Measurements from ENCODE around the gene EXOC4.

EXOC4 gene

DNA sequence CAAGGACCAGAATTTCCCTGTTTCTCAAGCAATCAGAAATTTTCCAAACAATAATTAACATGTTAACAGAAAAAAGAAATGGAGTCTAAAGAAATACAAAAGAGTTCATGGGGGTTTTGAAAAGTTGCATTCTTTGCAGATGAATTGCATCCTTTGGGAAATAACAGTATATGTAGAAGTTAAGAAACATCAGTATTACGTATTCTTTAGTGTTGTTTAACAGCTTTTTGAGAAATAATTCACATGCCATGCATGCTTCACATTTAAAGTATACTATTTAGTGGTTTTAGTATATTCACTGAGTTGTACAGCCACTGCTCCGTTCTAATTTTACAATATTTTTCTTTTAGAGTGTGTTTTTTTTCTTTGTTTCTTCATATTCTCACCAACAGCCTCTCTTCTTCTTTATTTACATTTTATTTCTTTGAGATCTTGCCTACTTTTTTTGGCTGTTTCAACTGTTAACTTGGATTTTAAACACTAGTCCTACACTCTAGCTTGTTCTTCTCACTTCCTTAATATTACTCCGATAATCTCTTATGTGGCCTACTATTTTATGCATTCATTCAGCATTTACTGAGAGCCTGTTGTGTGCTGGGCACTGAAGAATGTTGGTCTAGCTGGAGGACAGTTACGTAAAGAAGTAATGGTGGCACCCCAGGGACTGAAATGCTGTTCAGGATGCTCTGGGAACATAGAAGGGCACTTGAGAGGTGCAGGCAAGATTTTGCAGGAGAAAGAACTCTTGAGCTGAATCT is 330.1 kb downstream of the EXOC4 start:
- TF ChIP-seq, protein P1, sequence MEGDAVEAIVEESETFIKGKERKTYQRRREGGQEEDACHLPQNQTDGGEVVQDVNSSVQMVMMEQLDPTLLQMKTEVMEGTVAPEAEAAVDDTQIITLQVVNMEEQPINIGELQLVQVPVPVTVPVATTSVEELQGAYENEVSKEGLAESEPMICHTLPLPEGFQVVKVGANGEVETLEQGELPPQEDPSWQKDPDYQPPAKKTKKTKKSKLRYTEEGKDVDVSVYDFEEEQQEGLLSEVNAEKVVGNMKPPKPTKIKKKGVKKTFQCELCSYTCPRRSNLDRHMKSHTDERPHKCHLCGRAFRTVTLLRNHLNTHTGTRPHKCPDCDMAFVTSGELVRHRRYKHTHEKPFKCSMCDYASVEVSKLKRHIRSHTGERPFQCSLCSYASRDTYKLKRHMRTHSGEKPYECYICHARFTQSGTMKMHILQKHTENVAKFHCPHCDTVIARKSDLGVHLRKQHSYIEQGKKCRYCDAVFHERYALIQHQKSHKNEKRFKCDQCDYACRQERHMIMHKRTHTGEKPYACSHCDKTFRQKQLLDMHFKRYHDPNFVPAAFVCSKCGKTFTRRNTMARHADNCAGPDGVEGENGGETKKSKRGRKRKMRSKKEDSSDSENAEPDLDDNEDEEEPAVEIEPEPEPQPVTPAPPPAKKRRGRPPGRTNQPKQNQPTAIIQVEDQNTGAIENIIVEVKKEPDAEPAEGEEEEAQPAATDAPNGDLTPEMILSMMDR (conservative IDR thresholded peaks at IDR 0.05; ENCODE audit: low read length): no peak
- TF ChIP-seq EZH2phosphoT487 (IDR thresholded peaks at IDR 0.05; ENCODE audit: borderline replicate concordance): no peak
- H3K4me3 ChIP-seq (ENCODE audit: low read length, poor library complexity, severe bottlenecking): no peak overlapping the region
- H4K20me1 ChIP-seq (ENCODE audit: insufficient read depth, low read length, poor library complexity, severe bottlenecking): no peaks in the 10 kb centered on the region
- no peak overlapping the region for H2AFZ ChIP-seq (ENCODE audit: low read length)
- H3K4me1 ChIP-seq (ENCODE audit: insufficient read depth, low read length, poor library complexity, severe bottlenecking): peaks cover 27% of the 10 kb centered on the region
- no peaks in the 10 kb centered on the region for H3K79me2 ChIP-seq (ENCODE audit: insufficient read depth, low read length)
- H3K9me2 ChIP-seq (replicated peaks; ENCODE audit: low read depth, low read length): no peaks in the 10 kb centered on the region
- no peaks in the 10 kb centered on the region for H3K36me3 ChIP-seq (ENCODE audit: insufficient read depth, low read length)
- no peaks in the 10 kb centered on the region for H3F3A ChIP-seq (ENCODE audit: low read depth)
- no peaks in the 10 kb centered on the region for H3K27me3 ChIP-seq (ENCODE audit: insufficient read depth, low read length, poor library complexity, severe bottlenecking)
- H3K9ac ChIP-seq (ENCODE audit: low read depth, low read length, poor library complexity, severe bottlenecking): no peak overlapping the region
- H3K9me3 ChIP-seq (ENCODE audit: insufficient read depth, low read depth, low read length): no peaks in the 10 kb centered on the region
- no peak overlapping the region for H3K4me2 ChIP-seq (ENCODE audit: low read depth, low read length, poor library complexity, severe bottlenecking)

DNA sequence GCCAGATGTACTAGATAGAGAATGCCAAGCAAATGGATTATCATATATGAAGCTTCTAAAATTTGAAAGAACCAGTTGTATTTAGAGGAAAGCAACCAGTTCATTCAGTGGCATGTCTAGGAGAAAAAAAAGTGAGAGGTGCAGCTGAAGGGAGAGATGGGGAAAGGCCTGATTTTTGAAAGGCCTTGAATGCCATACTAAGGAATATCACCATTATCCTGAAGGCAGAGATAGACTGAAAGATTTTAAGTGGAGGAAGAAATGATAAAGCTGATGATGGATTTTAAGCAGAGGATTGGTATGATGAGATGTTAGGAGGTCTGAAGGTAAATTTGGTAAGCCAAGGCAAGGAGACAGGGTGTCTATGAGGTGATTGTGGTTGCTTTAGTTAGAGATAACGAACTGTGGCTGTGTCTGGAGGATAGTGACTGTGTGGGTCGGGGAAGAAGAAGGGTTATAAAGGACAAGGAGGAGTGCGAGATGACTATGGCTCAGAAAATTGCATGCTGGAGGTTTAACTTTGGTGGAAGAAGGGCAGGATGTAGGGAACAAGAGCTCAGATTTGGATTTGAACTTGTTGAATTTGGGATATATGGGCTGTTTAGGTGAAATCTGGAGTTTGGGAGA is 330.8 kb downstream of the EXOC4 start:
- Histone ChIP-seq H3F3A (ENCODE audit: low read depth) (no peaks in the 10 kb centered on the region), H4K20me1 (ENCODE audit: insufficient read depth, low read length, poor library complexity, severe bottlenecking) (no peaks in the 10 kb centered on the region), H3K27me3 (ENCODE audit: insufficient read depth, low read length, poor library complexity, severe bottlenecking) (no peaks in the 10 kb centered on the region), H3K36me3 (ENCODE audit: insufficient read depth, low read length) (no peaks in the 10 kb centered on the region), H3K9me2 (replicated peaks; ENCODE audit: low read depth, low read length) (no peaks in the 10 kb centered on the region), H3K4me2 (ENCODE audit: low read depth, low read length, poor library complexity, severe bottlenecking) (no peak overlapping the region), H3K4me1 (ENCODE audit: insufficient read depth, low read length, poor library complexity, severe bottlenecking) (peaks cover 27% of the 10 kb centered on the region), H3K79me2 (ENCODE audit: insufficient read depth, low read length) (no peaks in the 10 kb centered on the region), H2AFZ (ENCODE audit: low read length) (no peak overlapping the region), H3K4me3 (ENCODE audit: low read length, poor library complexity, severe bottlenecking) (no peak overlapping the region), H3K9ac (ENCODE audit: low read depth, low read length, poor library complexity, severe bottlenecking) (no peak overlapping the region), H3K9me3 (ENCODE audit: insufficient read depth, low read depth, low read length) (no peaks in the 10 kb centered on the region)
- no peak for TF ChIP-seq EZH2phosphoT487 (IDR thresholded peaks at IDR 0.05; ENCODE audit: borderline replicate concordance)
- TF ChIP-seq, protein P1 (conservative IDR thresholded peaks at IDR 0.05; ENCODE audit: low read length): no peak

DNA sequence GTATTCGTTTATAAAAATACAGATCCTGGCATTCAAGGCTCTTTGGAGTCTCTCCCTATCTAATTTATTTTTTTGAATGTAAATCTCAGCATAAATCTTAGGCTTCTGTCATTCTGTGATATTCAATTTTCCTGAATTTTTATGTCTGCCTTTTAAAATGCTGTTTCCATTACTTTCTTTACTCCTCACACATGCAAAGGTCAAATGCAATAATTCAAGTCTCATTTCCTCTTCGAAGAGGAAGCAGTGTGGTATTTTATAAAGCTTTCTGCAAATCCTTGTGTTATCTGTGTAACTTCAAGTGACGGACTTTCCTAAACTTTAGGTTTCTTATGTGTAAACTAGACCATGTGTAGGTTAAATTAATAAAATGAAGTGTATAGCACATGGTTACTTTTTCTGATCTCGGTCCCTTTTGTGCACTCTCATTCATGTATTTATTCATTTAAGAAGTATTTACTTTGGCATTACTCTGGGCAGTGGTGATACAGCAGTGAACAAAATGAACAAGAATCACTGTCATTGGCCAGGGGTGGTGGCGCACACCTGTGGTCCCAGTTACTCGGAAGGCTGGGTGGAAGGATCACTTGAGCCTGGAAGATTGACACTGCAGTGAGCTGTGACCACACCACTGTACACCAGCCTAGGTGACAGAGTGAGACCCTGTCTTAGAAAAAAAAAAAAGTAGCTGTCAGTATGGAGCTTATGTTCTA is 332.2 kb downstream of the EXOC4 start:
- no peak overlapping the region for H3K9ac ChIP-seq (ENCODE audit: low read depth, low read length, poor library complexity, severe bottlenecking)
- no peak overlapping the region for H3K4me3 ChIP-seq (ENCODE audit: low read length, poor library complexity, severe bottlenecking)
- TF ChIP-seq, protein P1 (conservative IDR thresholded peaks at IDR 0.05; ENCODE audit: low read length): no peak
- no peak for TF ChIP-seq EZH2phosphoT487 (IDR thresholded peaks at IDR 0.05; ENCODE audit: borderline replicate concordance)
- H3K4me2 ChIP-seq (ENCODE audit: low read depth, low read length, poor library complexity, severe bottlenecking): peak overlapping the region; percentile 33
- no peaks in the 10 kb centered on the region for H3K79me2 ChIP-seq (ENCODE audit: insufficient read depth, low read length)
- H3F3A ChIP-seq (ENCODE audit: low read depth): no peaks in the 10 kb centered on the region
- H4K20me1 ChIP-seq (ENCODE audit: insufficient read depth, low read length, poor library complexity, severe bottlenecking): no peaks in the 10 kb centered on the region
- peaks cover 27% of the 10 kb centered on the region for H3K4me1 ChIP-seq (ENCODE audit: insufficient read depth, low read length, poor library complexity, severe bottlenecking)
- no peaks in the 10 kb centered on the region for H3K9me2 ChIP-seq (replicated peaks; ENCODE audit: low read depth, low read length)
- H2AFZ ChIP-seq (ENCODE audit: low read length): no peak overlapping the region
- no peaks in the 10 kb centered on the region for H3K27me3 ChIP-seq (ENCODE audit: insufficient read depth, low read length, poor library complexity, severe bottlenecking)
- H3K9me3 ChIP-seq (ENCODE audit: insufficient read depth, low read depth, low read length): no peaks in the 10 kb centered on the region
- H3K36me3 ChIP-seq (ENCODE audit: insufficient read depth, low read length): no peaks in the 10 kb centered on the region
